Activated CD8-positive, alpha-beta memory T cell treated with anti-CD3 and anti-CD28 coated beads, Interleukin-2, amount 50 U/mL, for 1 hour (primary cell): Measurements from ENCODE around the gene SUCLG1.

Experiments used
- DNase-seq: peaks from one replicate; pipeline ENCODE4 v3.0.0-alpha.2; 2020; ENCODE audit errors: extremely low read depth

Gene SUCLG1

GRCh38 chr2:84461310-84461709 is 2.2 kb upstream of the SUCLG1 start:
- no peak for DNase-seq

GRCh38 chr2:84460670-84461069 is 1.6 kb upstream of the SUCLG1 start:
- no peak for DNase-seq

GRCh38 chr2:84459944-84460429 is 907 bp upstream of the SUCLG1 start:
- no peak for DNase-seq

- DNase-seq, result no peak
These were observed 496 bp downstream of the SUCLG1 start for GRCh38 chr2:84458551-84459017.

GRCh38 chr2:84457686-84458085 is 1.4 kb downstream of the SUCLG1 start:
- no peak for DNase-seq

GRCh38 chr2:84456156-84456555 is 2.9 kb downstream of the SUCLG1 start:
- DNase-seq, result no peak

- no peak for DNase-seq
These were observed 4.5 kb downstream of the SUCLG1 start for GRCh38 chr2:84454581-84454980.

GRCh38 chr2:84452624-84453023 is 6.5 kb downstream of the SUCLG1 start:
- DNase-seq, result no peak

GRCh38 chr2:84451579-84451978 is 7.5 kb downstream of the SUCLG1 start:
- DNase-seq, result no peak

- no peak for DNase-seq
These were observed 8.5 kb downstream of the SUCLG1 start for GRCh38 chr2:84450288-84451227.

GRCh38 chr2:84449711-84450110 is 9.4 kb downstream of the SUCLG1 start:
- no peak for DNase-seq

GRCh38 chr2:84449055-84449454 is 10.0 kb downstream of the SUCLG1 start:
- DNase-seq, result no peak

GRCh38 chr2:84443477-84443876 is 15.6 kb downstream of the SUCLG1 start:
- no peak for DNase-seq

GRCh38 chr2:84442888-84443287 is 16.2 kb downstream of the SUCLG1 start:
- no peak for DNase-seq

- DNase-seq, result no peak
These were observed 17.6 kb downstream of the SUCLG1 start for GRCh38 chr2:84441505-84441904.

- DNase-seq, result no peak
These were observed 18.0 kb downstream of the SUCLG1 start for GRCh38 chr2:84441036-84441435.

GRCh38 chr2:84435345-84436025 is 23.6 kb downstream of the SUCLG1 start:
- DNase-seq, result no peak

GRCh38 chr2:84429328-84429727 is 29.8 kb downstream of the SUCLG1 start:
- DNase-seq, result no peak

- DNase-seq, result no peak
These were observed 31.6 kb downstream of the SUCLG1 start for GRCh38 chr2:84427235-84428138.

- no peak for DNase-seq
These were observed 33.8 kb downstream of the SUCLG1 start for GRCh38 chr2:84425310-84425709.

GRCh38 chr2:84424152-84424551 is 34.9 kb downstream of the SUCLG1 start:
- DNase-seq, result no peak

- no peak for DNase-seq
These were observed 37.3 kb downstream of the SUCLG1 start for GRCh38 chr2:84421791-84422190.
